WTC11 (cell line): Measurements from ENCODE around the gene FNDC3A. TPM values are rescaled to one million over a fixed set of nuclear protein-coding genes. Genes with fewer than 3 reads are reported as not detected.

Experiments
- ATAC-seq: fragments of 200-7000 bp; cut with Tn5 transposase; 2 replicates; pipeline ENCODE4 v1.10.0; 2021; ENCODE audit warnings: mild to moderate bottlenecking, moderate library complexity
- CTCF ChIA-PET: fragments of 300-600 bp; sonication (Branson Sonifier 250); formaldehyde crosslinking; loops from one replicate; lab custom pipeline; 2021; ENCODE audit warnings: antibody characterized with exemption; lab: Charles Lee
- POLR2A ChIA-PET: fragments of 350-600 bp; sonication (Branson Sonifier 250); formaldehyde crosslinking; loops from one replicate; lab custom pipeline; 2021; ENCODE audit warnings: antibody characterized with exemption; lab: Charles Lee
- DNase-seq: peaks from one replicate; pipeline ENCODE4 v3.0.0; 2021; ENCODE audit warnings: low spot score
- H3K27ac Mint-ChIP-seq: 2 replicates; pipeline ENCODE4 v1.8.0; 2021; ENCODE audit warnings: mixed read lengths
- H3K27me3 Mint-ChIP-seq: 2 replicates; pipeline ENCODE4 v1.8.0; 2021; ENCODE audit warnings: low read depth, mild to moderate bottlenecking, moderate library complexity, mixed read lengths
- H3K36me3 Mint-ChIP-seq: 2 replicates; pipeline ENCODE4 v1.8.0; 2021; ENCODE audit warnings: mixed read lengths
- H3K4me1 Mint-ChIP-seq: 2 replicates; pipeline ENCODE4 v1.8.0; 2022; ENCODE audit warnings: mixed read lengths
- H3K4me3 Mint-ChIP-seq: 2 replicates; pipeline ENCODE4 v1.8.0; 2021; ENCODE audit warnings: mild to moderate bottlenecking, moderate library complexity, mixed read lengths
- H3K9me3 Mint-ChIP-seq: 2 replicates; pipeline ENCODE4 v1.8.0; 2021; ENCODE audit warnings: mixed read lengths
- CREB1 ChIP-seq: sonication (generic); formaldehyde crosslinking; IDR thresholded peaks from 2 replicates; pipeline ENCODE4 v1.8.0; 2023; ENCODE audit warnings: mild to moderate bottlenecking, missing genetic modification reagents
- CREM ChIP-seq: sonication (generic); formaldehyde crosslinking; IDR thresholded peaks from 2 replicates; pipeline ENCODE4 v1.8.1; 2022; ENCODE audit warnings: mild to moderate bottlenecking, missing genetic modification reagents, moderate library complexity
- FOXK1 ChIP-seq: sonication (generic); formaldehyde crosslinking; IDR thresholded peaks from 2 replicates; pipeline ENCODE4 v1.8.0; 2022; ENCODE audit warnings: mild to moderate bottlenecking, moderate library complexity, missing genetic modification reagents
- FOXP1 ChIP-seq: sonication (generic); formaldehyde crosslinking; IDR thresholded peaks from 2 replicates; pipeline ENCODE4 v1.8.0; 2022; ENCODE audit warnings: missing genetic modification reagents, mild to moderate bottlenecking, moderate library complexity, borderline replicate concordance
- GTF2I ChIP-seq: fragments of 250-450 bp; sonication (Bioruptor Pico); conservative IDR thresholded peaks from 2 replicates; pipeline ENCODE4 v1.4.0; 2021; ENCODE audit warnings: mild to moderate bottlenecking
- JUN ChIP-seq: sonication (generic); formaldehyde crosslinking; IDR thresholded peaks from 2 replicates; pipeline ENCODE4 v1.8.0; 2023; ENCODE audit warnings: mild to moderate bottlenecking, missing genetic modification reagents
- NFYB ChIP-seq: sonication (generic); formaldehyde crosslinking; conservative IDR thresholded peaks from 2 replicates; pipeline ENCODE4 v1.8.0; 2022; ENCODE audit warnings: low read depth, missing genetic modification reagents
- NR2C2 ChIP-seq: sonication (generic); formaldehyde crosslinking; IDR thresholded peaks from 2 replicates; pipeline ENCODE4 v1.8.0; 2022; ENCODE audit warnings: mild to moderate bottlenecking, missing genetic modification reagents
- RORB ChIP-seq: fragments of 250-450 bp; sonication (Bioruptor Pico); IDR thresholded peaks from 2 replicates; pipeline ENCODE4 v1.9.0; 2021; ENCODE audit warnings: mild to moderate bottlenecking
- SMAD4 ChIP-seq: sonication (generic); formaldehyde crosslinking; IDR thresholded peaks from 2 replicates; pipeline ENCODE4 v1.8.0; 2022; ENCODE audit warnings: mild to moderate bottlenecking, missing genetic modification reagents
- SP1 ChIP-seq: sonication (generic); formaldehyde crosslinking; conservative IDR thresholded peaks from 2 replicates; pipeline ENCODE4 v1.8.1; 2022; ENCODE audit warnings: missing genetic modification reagents
- TCF7 ChIP-seq: sonication (generic); formaldehyde crosslinking; IDR thresholded peaks from 2 replicates; pipeline ENCODE4 v1.8.0; 2022; ENCODE audit warnings: mild to moderate bottlenecking, low read depth, missing genetic modification reagents, moderate library complexity
- TP53 ChIP-seq: sonication (generic); formaldehyde crosslinking; IDR thresholded peaks from 2 replicates; pipeline ENCODE4 v1.8.1; 2023; ENCODE audit warnings: mild to moderate bottlenecking, missing genetic modification reagents
- ZBTB21 ChIP-seq: sonication (generic); formaldehyde crosslinking; IDR thresholded peaks from 2 replicates; pipeline ENCODE4 v1.8.1; 2023; ENCODE audit warnings: mild to moderate bottlenecking, missing genetic modification reagents, borderline replicate concordance
- ZNF138 ChIP-seq: sonication (generic); formaldehyde crosslinking; conservative IDR thresholded peaks from 2 replicates; pipeline ENCODE4 v1.8.1; 2022; ENCODE audit warnings: mild to moderate bottlenecking, moderate library complexity, missing genetic modification reagents
- ZNF219 ChIP-seq: sonication (generic); formaldehyde crosslinking; IDR thresholded peaks from 2 replicates; pipeline ENCODE4 v1.8.0; 2023; ENCODE audit warnings: missing genetic modification reagents, mild to moderate bottlenecking, borderline replicate concordance
- total RNA-seq: library from RNA; stranded (reverse); gene quantifications from 3 replicates; pipeline ENCODE4 v1.2.3, GENCODE V29; 2021
- TF ChIP-seq, protein P1 (sequence below): fragments of 250-450 bp; sonication (Bioruptor Pico); conservative IDR thresholded peaks from 2 replicates; pipeline ENCODE4 v1.9.0; 2021; ENCODE audit warnings: mild to moderate bottlenecking
- TF ChIP-seq, protein P2 (sequence below): sonication (generic); formaldehyde crosslinking; IDR thresholded peaks from 2 replicates; pipeline ENCODE4 v1.8.0; 2023; ENCODE audit warnings: missing genetic modification reagents
- TF ChIP-seq, protein P3 (sequence below): sonication (generic); formaldehyde crosslinking; IDR thresholded peaks from 2 replicates; pipeline ENCODE4 v1.8.1; 2023; ENCODE audit warnings: mild to moderate bottlenecking, missing genetic modification reagents
- TF ChIP-seq, protein P4 (sequence below): sonication (generic); formaldehyde crosslinking; IDR thresholded peaks from 2 replicates; pipeline ENCODE4 v1.8.0; 2022; ENCODE audit warnings: mild to moderate bottlenecking, missing genetic modification reagents
- TF ChIP-seq, protein P5 (sequence below): sonication (generic); formaldehyde crosslinking; IDR thresholded peaks from 2 replicates; pipeline ENCODE4 v1.8.1; 2022; ENCODE audit warnings: missing genetic modification reagents, borderline replicate concordance
- TF ChIP-seq, protein P6 (sequence below): sonication (generic); formaldehyde crosslinking; IDR thresholded peaks from 2 replicates; pipeline ENCODE4 v1.8.1; 2023; ENCODE audit warnings: mild to moderate bottlenecking, missing genetic modification reagents, moderate library complexity

Gene FNDC3A
- total RNA-seq, 1 experiment from 2014 or later: 24.8 TPM

DNA sequence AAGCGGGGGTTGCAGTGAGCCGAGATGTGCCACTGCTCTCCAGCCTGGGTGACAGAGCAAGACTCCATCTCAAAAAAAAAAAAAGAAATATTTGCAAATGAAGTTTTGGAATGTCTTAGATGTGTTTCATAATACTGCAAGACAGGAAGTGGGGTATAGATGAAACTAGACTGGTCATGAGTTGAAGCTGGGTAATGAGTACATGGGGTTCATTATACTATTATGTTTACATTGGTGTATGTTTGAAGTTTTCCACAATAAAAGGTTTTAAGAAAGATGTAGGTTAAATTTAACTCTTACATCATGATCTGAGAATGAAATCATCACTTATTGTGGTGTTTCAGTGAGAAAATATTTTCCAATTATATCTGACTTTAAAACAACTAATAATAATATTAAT is 19.0 kb downstream of the FNDC3A start (continued):
- TF ChIP-seq, protein P1, sequence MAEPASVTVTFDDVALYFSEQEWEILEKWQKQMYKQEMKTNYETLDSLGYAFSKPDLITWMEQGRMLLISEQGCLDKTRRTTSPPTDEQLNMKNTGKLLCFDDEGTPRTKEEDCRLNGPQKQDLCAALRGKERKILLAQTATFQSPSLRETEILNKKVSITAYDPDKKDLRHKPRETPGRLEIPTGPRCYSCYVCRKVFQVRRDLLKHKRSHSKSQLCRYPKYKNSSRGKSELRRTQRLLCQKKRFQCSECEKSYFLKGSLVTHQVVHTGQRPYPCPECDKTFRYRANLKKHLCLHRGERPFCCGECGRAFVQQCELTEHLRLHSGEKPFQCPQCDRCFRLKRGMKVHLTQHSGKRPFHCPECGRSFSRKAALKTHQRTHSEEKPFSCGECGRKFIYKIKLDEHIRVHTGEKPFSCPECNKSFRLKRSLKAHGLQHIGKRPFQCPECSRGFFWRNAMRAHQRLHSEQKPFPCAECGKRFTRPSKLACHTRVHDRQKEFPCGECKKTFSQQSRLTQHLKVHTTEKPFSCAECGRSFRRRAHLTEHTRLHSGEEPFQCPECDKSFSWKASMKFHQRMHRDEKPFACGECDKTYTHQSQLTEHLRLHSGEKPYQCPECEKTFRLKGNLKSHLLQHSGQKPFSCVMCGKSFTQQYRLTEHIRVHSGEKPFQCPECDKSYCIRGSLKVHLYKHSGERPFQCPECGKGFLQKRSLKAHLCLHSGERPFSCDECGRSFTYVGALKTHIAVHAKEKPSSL (CRISPR knock-in tag): no peak
- TF ChIP-seq, protein P2, sequence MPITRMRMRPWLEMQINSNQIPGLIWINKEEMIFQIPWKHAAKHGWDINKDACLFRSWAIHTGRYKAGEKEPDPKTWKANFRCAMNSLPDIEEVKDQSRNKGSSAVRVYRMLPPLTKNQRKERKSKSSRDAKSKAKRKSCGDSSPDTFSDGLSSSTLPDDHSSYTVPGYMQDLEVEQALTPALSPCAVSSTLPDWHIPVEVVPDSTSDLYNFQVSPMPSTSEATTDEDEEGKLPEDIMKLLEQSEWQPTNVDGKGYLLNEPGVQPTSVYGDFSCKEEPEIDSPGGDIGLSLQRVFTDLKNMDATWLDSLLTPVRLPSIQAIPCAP (CRISPR knock-in tag): no peak
- TF ChIP-seq, all 79 proteins: peak for 0

DNA sequence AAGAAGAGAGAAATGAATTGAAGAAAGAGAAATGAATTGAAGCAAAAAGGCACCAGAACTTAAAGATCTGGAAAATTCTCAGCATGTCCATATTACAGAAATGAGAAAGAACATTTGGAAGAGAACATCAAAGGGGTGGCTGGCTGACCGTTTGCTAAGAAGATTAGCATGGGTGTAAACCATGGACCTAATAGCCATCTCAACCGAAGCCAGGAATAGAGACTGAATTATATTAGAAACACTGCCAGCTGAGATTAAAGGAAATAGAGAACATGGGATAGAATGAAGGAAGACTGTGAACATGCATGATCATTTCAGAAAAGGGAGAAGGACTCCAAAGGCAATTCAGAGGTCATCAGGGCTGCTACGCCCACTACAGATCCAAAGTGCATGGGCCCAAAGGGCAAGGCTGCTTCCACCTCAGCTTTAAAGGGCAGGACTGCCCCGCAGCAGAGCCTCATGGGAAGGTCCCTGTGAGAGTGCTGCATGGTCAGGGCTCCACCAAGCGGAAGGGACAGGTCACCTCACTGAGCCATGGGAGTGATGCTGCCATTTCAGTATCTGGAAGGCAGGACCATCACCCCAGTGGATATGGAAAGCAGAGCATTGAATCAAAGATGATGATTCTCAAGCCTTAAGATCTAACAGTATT is 23.1 kb downstream of the FNDC3A start:
- POLR2A ChIA-PET: no interaction called here
- Mint-ChIP-seq H3K36me3 (peaks cover 43% of the 10 kb centered on the region), H3K9me3 (peaks cover 45% of the 10 kb centered on the region), H3K27ac (no peak overlapping the region), H3K27me3 (no peaks in the 10 kb centered on the region; the same call in 1 of the 2 replicates)
- no peak for DNase-seq
- TF ChIP-seq RORB (CRISPR knock-in tag) (no peak), GTF2I (CRISPR knock-in tag) (no peak), CREM (CRISPR knock-in tag) (no peak), SMAD4 (no peak), CREB1 (CRISPR knock-in tag) (no peak), ZBTB21 (CRISPR knock-in tag) (no peak), NR2C2 (CRISPR knock-in tag) (no peak), ZNF138 (CRISPR knock-in tag) (no peak), FOXP1 (CRISPR knock-in tag) (no peak), FOXK1 (CRISPR knock-in tag) (no peak), NFYB (CRISPR knock-in tag) (no peak), TP53 (no peak), JUN (CRISPR knock-in tag) (no peak), SP1 (CRISPR knock-in tag) (no peak), TCF7 (CRISPR knock-in tag) (no peak), ZNF219 (CRISPR knock-in tag) (no peak)
- TF ChIP-seq, protein P3, sequence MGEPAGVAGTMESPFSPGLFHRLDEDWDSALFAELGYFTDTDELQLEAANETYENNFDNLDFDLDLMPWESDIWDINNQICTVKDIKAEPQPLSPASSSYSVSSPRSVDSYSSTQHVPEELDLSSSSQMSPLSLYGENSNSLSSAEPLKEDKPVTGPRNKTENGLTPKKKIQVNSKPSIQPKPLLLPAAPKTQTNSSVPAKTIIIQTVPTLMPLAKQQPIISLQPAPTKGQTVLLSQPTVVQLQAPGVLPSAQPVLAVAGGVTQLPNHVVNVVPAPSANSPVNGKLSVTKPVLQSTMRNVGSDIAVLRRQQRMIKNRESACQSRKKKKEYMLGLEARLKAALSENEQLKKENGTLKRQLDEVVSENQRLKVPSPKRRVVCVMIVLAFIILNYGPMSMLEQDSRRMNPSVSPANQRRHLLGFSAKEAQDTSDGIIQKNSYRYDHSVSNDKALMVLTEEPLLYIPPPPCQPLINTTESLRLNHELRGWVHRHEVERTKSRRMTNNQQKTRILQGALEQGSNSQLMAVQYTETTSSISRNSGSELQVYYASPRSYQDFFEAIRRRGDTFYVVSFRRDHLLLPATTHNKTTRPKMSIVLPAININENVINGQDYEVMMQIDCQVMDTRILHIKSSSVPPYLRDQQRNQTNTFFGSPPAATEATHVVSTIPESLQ: no peak
- TF ChIP-seq, protein P4, sequence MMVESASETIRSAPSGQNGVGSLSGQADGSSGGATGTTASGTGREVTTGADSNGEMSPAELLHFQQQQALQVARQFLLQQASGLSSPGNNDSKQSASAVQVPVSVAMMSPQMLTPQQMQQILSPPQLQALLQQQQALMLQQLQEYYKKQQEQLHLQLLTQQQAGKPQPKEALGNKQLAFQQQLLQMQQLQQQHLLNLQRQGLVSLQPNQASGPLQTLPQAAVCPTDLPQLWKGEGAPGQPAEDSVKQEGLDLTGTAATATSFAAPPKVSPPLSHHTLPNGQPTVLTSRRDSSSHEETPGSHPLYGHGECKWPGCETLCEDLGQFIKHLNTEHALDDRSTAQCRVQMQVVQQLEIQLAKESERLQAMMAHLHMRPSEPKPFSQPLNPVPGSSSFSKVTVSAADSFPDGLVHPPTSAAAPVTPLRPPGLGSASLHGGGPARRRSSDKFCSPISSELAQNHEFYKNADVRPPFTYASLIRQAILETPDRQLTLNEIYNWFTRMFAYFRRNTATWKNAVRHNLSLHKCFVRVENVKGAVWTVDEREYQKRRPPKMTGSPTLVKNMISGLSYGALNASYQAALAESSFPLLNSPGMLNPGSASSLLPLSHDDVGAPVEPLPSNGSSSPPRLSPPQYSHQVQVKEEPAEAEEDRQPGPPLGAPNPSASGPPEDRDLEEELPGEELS (CRISPR knock-in tag): no peak
- TF ChIP-seq, protein P5, sequence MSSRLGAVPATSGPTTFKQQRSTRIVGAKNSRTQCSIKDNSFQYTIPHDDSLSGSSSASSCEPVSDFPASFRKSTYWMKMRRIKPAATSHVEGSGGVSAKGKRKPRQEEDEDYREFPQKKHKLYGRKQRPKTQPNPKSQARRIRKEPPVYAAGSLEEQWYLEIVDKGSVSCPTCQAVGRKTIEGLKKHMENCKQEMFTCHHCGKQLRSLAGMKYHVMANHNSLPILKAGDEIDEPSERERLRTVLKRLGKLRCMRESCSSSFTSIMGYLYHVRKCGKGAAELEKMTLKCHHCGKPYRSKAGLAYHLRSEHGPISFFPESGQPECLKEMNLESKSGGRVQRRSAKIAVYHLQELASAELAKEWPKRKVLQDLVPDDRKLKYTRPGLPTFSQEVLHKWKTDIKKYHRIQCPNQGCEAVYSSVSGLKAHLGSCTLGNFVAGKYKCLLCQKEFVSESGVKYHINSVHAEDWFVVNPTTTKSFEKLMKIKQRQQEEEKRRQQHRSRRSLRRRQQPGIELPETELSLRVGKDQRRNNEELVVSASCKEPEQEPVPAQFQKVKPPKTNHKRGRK (CRISPR knock-in tag): no peak
- TF ChIP-seq, protein P6, sequence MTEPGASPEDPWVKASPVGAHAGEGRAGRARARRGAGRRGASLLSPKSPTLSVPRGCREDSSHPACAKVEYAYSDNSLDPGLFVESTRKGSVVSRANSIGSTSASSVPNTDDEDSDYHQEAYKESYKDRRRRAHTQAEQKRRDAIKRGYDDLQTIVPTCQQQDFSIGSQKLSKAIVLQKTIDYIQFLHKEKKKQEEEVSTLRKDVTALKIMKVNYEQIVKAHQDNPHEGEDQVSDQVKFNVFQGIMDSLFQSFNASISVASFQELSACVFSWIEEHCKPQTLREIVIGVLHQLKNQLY: no peak
- TF ChIP-seq, all 79 proteins: peak for 0
- CTCF ChIA-PET: no interaction called here
- peaks cover 3% of the 10 kb centered on the region for H3K4me1 Mint-ChIP-seq
- no peak; the same call in 1 of the 2 replicates for ATAC-seq
- no peak overlapping the region for H3K4me3 Mint-ChIP-seq
